Stimulated activated naive CD8-positive, alpha-beta T cell treated with anti-CD3 and anti-CD28 coated beads, Interleukin-15, Interleukin-2, amounts not matched to agents 100 U/mL and 50 U/mL, for 24 hours (primary cell): ENCODE results near the gene ARSG.
"Not testable (repeated sequence)": the region's sequence is repeated elsewhere in the genome, so short reads cannot be mapped to it uniquely, and the experiment has no call there.

ENCODE experiments used
- ATAC-seq: fragments of 150-1000 bp; cut with Tn5 transposase; one replicate; pipeline ENCODE4 v1.10.0; 2021
- DNase-seq: peaks from one replicate; pipeline ENCODE4 v3.0.0; 2021

ARSG gene

GRCh38 chr17:68398691-68399637, 107.7 kb downstream of the ARSG start:
- DNase-seq (peak; percentile 58), ATAC-seq (peak; percentile 22)

GRCh38 chr17:68399638-68400403, 108.5 kb downstream of the ARSG start:
- DNase-seq (peak; percentile 63), ATAC-seq (peak; percentile 95)

GRCh38 chr17:68400404-68400735, 109.1 kb downstream of the ARSG start:
- ATAC-seq, result no peak
- no peak for DNase-seq

GRCh38 chr17:68401288-68401687, 110.0 kb downstream of the ARSG start:
- DNase-seq (no peak), ATAC-seq (no peak)

- DNase-seq (no peak), ATAC-seq (no peak)
Measured at GRCh38 chr17:68403122-68403521, 111.8 kb downstream of the ARSG start.

- ATAC-seq, DNase-seq: not testable (repeated sequence)
Measured at GRCh38 chr17:68403837-68404236, 112.5 kb downstream of the ARSG start.

- not testable (repeated sequence) for ATAC-seq, DNase-seq
Measured at GRCh38 chr17:68407656-68408055, 116.4 kb downstream of the ARSG start.

GRCh38 chr17:68413597-68414560, 122.6 kb downstream of the ARSG start:
- peak; percentile 65 for DNase-seq
- ATAC-seq, result peak; percentile 68

GRCh38 chr17:68414901-68415300, 123.6 kb downstream of the ARSG start:
- not testable (repeated sequence) for ATAC-seq, DNase-seq

- ATAC-seq (no peak), DNase-seq (no peak)
Measured at GRCh38 chr17:68417317-68417716, 126.0 kb downstream of the ARSG start.

- DNase-seq (no peak), ATAC-seq (no peak)
Measured at GRCh38 chr17:68418876-68419275, 127.6 kb downstream of the ARSG start.

- no peak for DNase-seq
- ATAC-seq, result no peak
Measured at GRCh38 chr17:68420065-68420464, 128.8 kb downstream of the ARSG start.

- ATAC-seq, result no peak
- no peak for DNase-seq
Measured at GRCh38 chr17:68421486-68421885, 130.2 kb downstream of the ARSG start.

GRCh38 chr17:68422821-68423220, 131.5 kb downstream of the ARSG start:
- DNase-seq, result no peak

GRCh38 chr17:68423251-68423650, 132.0 kb downstream of the ARSG start:
- no peak for DNase-seq

More at GRCh38 chr17:68422821-68423220, 131.5 kb downstream of the ARSG start:
- ATAC-seq, result no peak

GRCh38 chr17:68424203-68424602, 132.9 kb downstream of the ARSG start:
- DNase-seq, result no peak

More at GRCh38 chr17:68423251-68423650, 132.0 kb downstream of the ARSG start:
- ATAC-seq, result no peak

GRCh38 chr17:68424861-68425260, 133.6 kb downstream of the ARSG start:
- DNase-seq (no peak), ATAC-seq (no peak)

More at GRCh38 chr17:68424203-68424602, 132.9 kb downstream of the ARSG start:
- ATAC-seq, result no peak

- no peak for DNase-seq
- no peak for ATAC-seq
Measured at GRCh38 chr17:68425979-68426378, 134.7 kb downstream of the ARSG start.

- DNase-seq (no peak), ATAC-seq (no peak)
Measured at GRCh38 chr17:68427575-68427974, 136.3 kb downstream of the ARSG start.

- DNase-seq (no peak), ATAC-seq (no peak)
Measured at GRCh38 chr17:68428498-68429172, 137.3 kb downstream of the ARSG start.

GRCh38 chr17:68429881-68430280, 138.6 kb downstream of the ARSG start:
- DNase-seq, result no peak
- ATAC-seq, result no peak
